ENCODE measurements around the gene NHS.

The NHS gene

GRCh38 chrX:17535229-17535628, 160.2 kb downstream of the NHS start:
- TF ChIP-seq TAF1 (IDR thresholded peaks at IDR 0.05; ENCODE audit: borderline replicate concordance, insufficient read depth, low read length) = no peak
- no peak for TF ChIP-seq POLR2AphosphoS5 (IDR thresholded peaks at IDR 0.05; ENCODE audit: low read depth, low read length)
- no peak for TF ChIP-seq REST (IDR thresholded peaks at IDR 0.05; ENCODE audit: insufficient read depth in 1 of 2, low read depth in 2 of 2, low read length in 2 of 2)
- no peak for TF ChIP-seq SIN3A (IDR thresholded peaks at IDR 0.05; ENCODE audit: borderline replicate concordance, insufficient read depth, low read length)
- no peak for TF ChIP-seq FOXP2 (optimal IDR thresholded peaks at IDR 0.05; ENCODE audit: borderline replicate concordance, extremely low read depth, extremely low read length, insufficient read depth)

GRCh38 chrX:17537723-17538243, 162.8 kb downstream of the NHS start:
- TF ChIP-seq TAF1 (IDR thresholded peaks at IDR 0.05; ENCODE audit: borderline replicate concordance, insufficient read depth, low read length) = no peak
- TF ChIP-seq REST (IDR thresholded peaks at IDR 0.05; ENCODE audit: insufficient read depth in 1 of 2, low read depth in 2 of 2, low read length in 2 of 2) = no peak
- no peak for TF ChIP-seq POLR2AphosphoS5 (IDR thresholded peaks at IDR 0.05; ENCODE audit: low read depth, low read length)
- no peak for TF ChIP-seq FOXP2 (optimal IDR thresholded peaks at IDR 0.05; ENCODE audit: borderline replicate concordance, extremely low read depth, extremely low read length, insufficient read depth)
- no peak for TF ChIP-seq SIN3A (IDR thresholded peaks at IDR 0.05; ENCODE audit: borderline replicate concordance, insufficient read depth, low read length)

GRCh38 chrX:17542123-17542522, 167.1 kb downstream of the NHS start:
- TF ChIP-seq POLR2AphosphoS5 (IDR thresholded peaks at IDR 0.05; ENCODE audit: low read depth, low read length) (no peak), REST (IDR thresholded peaks at IDR 0.05; ENCODE audit: insufficient read depth in 1 of 2, low read depth in 2 of 2, low read length in 2 of 2) (no peak), TAF1 (IDR thresholded peaks at IDR 0.05; ENCODE audit: borderline replicate concordance, insufficient read depth, low read length) (no peak), FOXP2 (optimal IDR thresholded peaks at IDR 0.05; ENCODE audit: borderline replicate concordance, extremely low read depth, extremely low read length, insufficient read depth) (no peak), SIN3A (IDR thresholded peaks at IDR 0.05; ENCODE audit: borderline replicate concordance, insufficient read depth, low read length) (no peak)

GRCh38 chrX:17544821-17545220, 169.8 kb downstream of the NHS start:
- TF ChIP-seq SIN3A (IDR thresholded peaks at IDR 0.05; ENCODE audit: borderline replicate concordance, insufficient read depth, low read length) (no peak), REST (IDR thresholded peaks at IDR 0.05; ENCODE audit: insufficient read depth in 1 of 2, low read depth in 2 of 2, low read length in 2 of 2) (no peak), FOXP2 (optimal IDR thresholded peaks at IDR 0.05; ENCODE audit: borderline replicate concordance, extremely low read depth, extremely low read length, insufficient read depth) (no peak), POLR2AphosphoS5 (IDR thresholded peaks at IDR 0.05; ENCODE audit: low read depth, low read length) (no peak), TAF1 (IDR thresholded peaks at IDR 0.05; ENCODE audit: borderline replicate concordance, insufficient read depth, low read length) (no peak)

GRCh38 chrX:17546356-17546755, 171.4 kb downstream of the NHS start:
- TF ChIP-seq FOXP2 (optimal IDR thresholded peaks at IDR 0.05; ENCODE audit: borderline replicate concordance, extremely low read depth, extremely low read length, insufficient read depth) (no peak), POLR2AphosphoS5 (IDR thresholded peaks at IDR 0.05; ENCODE audit: low read depth, low read length) (no peak), TAF1 (IDR thresholded peaks at IDR 0.05; ENCODE audit: borderline replicate concordance, insufficient read depth, low read length) (no peak), SIN3A (IDR thresholded peaks at IDR 0.05; ENCODE audit: borderline replicate concordance, insufficient read depth, low read length) (no peak), REST (IDR thresholded peaks at IDR 0.05; ENCODE audit: insufficient read depth in 1 of 2, low read depth in 2 of 2, low read length in 2 of 2) (no peak)

All from PFSK-1 (cell line).